Stimulated activated CD8-positive, alpha-beta memory T cell treated with anti-CD3 and anti-CD28 coated beads, Interleukin-7, amount 100 ng/mL, for 48 hours (primary cell): ENCODE results near the gene USP25.

Source experiments
- DNase-seq, 2 donors: peaks; one replicate each; pipeline ENCODE4 v3.0.0-alpha.2; 2020; ENCODE audit warnings: low read depth in 1 of 2; ENCODE audit errors: extremely low read depth in 1 of 2

USP25 gene, protein sequence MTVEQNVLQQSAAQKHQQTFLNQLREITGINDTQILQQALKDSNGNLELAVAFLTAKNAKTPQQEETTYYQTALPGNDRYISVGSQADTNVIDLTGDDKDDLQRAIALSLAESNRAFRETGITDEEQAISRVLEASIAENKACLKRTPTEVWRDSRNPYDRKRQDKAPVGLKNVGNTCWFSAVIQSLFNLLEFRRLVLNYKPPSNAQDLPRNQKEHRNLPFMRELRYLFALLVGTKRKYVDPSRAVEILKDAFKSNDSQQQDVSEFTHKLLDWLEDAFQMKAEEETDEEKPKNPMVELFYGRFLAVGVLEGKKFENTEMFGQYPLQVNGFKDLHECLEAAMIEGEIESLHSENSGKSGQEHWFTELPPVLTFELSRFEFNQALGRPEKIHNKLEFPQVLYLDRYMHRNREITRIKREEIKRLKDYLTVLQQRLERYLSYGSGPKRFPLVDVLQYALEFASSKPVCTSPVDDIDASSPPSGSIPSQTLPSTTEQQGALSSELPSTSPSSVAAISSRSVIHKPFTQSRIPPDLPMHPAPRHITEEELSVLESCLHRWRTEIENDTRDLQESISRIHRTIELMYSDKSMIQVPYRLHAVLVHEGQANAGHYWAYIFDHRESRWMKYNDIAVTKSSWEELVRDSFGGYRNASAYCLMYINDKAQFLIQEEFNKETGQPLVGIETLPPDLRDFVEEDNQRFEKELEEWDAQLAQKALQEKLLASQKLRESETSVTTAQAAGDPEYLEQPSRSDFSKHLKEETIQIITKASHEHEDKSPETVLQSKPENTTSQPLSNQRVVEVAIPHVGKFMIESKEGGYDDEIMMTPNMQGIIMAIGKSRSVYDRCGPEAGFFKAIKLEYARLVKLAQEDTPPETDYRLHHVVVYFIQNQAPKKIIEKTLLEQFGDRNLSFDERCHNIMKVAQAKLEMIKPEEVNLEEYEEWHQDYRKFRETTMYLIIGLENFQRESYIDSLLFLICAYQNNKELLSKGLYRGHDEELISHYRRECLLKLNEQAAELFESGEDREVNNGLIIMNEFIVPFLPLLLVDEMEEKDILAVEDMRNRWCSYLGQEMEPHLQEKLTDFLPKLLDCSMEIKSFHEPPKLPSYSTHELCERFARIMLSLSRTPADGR

GRCh38 chr21:15729674-15730483 lies at the start of gene USP25:
USP25 (plus strand) TSS chr21:15729982; CDS start chr21:15730394, 412 bp downstream.
- peak; percentile 65 to 71 for DNase-seq

DNA sequence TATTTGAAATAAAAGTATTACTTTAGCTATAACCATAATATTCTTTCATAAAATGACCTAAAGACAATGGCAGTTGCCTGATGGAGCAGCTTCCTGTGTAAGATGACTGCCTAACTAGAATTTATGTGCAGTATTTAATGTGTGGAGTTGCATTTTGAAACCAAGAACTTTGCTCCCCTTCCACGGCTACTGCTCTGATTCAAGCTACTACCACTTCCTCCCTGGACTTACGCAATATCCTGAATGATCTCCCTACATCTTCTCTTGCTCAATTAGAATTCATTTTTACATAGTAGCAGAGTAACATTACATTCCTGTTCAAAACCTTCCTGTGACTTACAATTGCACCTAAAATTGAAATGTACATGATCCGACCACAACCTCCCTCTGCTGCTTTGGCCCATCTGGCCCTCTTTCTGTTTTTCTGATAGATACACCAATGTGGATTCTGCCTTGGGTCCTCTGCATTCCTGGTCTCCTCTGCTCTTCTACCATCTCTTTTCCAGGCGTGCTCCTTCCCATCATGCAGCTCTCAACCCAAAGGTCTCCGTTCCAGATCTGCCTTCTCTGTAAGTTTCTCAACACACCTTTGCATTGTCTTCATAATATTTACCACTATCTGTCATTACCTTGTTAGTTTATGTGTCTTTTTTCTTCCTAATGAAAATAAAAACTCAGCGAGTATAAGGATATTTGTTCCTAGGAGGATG lies 47.4 kb upstream of the USP25 start:
- DNase-seq = no peak

DNA sequence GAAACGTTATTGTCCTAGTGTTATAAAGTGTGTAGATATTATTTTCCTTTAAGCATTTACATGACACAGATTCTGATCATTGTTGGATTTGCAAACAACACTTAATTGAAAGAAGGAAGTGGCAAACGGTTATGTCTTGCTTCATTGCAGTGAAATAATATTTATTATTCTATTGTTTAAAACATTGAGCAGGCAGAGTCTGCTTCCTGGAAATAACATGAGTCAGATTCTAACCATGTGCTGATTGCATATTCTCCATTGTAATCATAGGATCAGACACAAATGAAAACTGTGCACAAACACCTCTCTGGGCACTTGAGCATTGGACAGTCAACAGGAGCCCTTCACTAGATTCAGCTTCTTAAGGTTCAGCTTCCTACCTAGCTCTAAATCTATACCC lies 46.8 kb upstream of the USP25 start:
- DNase-seq = no peak

DNA sequence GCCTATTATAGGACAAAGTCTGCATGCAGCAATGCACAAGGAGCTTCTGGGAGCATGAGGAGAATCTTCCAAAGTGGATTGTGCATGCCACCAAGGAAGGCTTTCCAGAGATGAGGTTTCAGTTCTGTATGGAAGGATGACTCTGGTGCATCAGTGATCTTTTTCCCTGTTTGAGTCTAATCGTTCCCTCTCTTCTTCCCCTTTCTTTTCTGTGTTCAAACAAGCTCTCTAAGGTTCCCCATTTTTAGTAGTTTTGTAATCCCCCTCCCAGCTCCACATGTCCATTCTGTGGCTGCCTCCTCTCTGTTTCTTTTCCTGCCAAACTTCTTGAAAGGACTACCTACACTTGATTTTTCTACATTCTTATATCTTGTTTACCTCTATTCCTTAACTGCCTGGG lies 43.3 kb upstream of the USP25 start:
- DNase-seq = no peak

GRCh38 chr21:15687208-15687607 lies 42.6 kb upstream of the USP25 start:
- DNase-seq = no peak

DNA sequence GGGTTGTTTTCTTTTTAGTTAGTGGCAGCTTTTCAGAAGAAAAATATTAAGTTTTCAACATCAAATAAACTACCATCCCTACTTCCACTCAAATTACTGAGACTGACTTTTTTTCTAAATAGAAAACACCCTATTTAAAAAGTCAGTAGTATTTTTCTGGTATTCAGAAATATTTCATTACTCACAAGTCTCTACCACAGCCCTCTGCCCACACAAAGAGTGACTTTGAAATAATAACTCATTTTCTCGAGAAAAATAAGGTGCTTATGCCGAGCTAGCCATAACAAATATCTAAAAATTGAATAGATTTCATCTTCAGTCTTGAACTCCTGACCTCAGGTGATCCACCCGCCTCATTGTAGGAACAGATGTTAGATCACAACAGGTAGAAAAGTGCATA lies 41.8 kb upstream of the USP25 start:
- DNase-seq = no peak

- DNase-seq = no peak
Measured at GRCh38 chr21:15688809-15689208, 41.0 kb upstream of the USP25 start.

DNA sequence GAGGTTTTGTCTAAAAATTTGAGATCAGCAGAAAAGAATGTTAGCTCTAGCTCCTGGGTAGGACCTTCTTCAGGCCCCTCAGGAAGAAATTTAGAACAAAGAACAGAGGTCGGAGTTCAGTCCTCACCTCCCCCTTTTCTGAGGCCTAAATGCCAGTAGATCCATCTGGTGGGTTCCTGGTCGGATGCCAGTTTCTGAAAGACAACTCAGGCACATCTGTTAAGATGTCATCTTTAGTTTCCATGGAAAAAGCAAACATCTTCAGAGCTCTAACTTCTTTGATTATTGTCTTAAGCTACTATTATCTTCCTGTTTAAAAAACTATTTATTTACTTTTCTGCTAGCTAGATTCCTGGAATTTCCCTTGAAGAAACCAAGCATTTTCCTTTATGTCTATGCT lies 37.1 kb upstream of the USP25 start:
- no peak for DNase-seq

- no peak for DNase-seq
Measured at GRCh38 chr21:15695241-15695640, 34.5 kb upstream of the USP25 start.

GRCh38 chr21:15701830-15702229 lies 28.0 kb upstream of the USP25 start:
- no peak for DNase-seq

DNA sequence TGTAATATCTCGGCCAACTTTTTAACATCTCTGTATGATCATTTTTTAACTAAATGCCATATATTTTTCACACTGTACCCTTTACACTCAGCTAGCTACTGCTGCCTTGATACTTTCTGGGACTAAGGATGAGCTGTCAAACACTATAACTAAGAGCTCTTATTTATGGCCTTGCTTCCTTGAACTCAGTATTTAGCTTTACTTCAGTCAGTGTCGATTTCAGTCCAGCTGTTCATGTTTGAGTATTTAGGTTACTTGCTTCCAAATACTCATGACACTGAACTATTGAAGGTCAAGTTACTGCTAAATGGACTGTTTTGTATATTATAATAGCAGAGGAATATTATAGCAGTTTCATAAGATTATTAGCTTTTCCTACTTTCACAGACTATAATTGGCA lies 25.9 kb upstream of the USP25 start:
- no peak for DNase-seq

DNA sequence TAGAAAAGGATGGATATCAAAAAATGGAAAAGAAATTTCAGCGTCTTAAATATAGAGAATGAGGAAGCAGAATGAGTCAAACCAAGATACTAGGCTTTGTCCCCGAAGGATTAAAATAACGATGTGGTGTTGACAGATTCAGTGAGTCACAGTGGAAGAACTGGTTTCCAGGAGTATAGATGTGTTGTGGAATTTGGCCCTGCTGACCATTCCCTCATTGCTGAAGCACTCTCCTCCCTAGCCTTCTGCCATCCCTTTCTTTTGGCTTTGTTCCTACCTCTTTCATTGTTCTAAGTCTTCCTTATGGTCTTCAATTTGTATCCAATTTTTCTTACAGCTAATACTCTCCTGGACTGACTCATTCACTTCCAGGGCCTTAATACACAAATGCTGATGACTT lies 23.1 kb upstream of the USP25 start:
- no peak for DNase-seq

DNA sequence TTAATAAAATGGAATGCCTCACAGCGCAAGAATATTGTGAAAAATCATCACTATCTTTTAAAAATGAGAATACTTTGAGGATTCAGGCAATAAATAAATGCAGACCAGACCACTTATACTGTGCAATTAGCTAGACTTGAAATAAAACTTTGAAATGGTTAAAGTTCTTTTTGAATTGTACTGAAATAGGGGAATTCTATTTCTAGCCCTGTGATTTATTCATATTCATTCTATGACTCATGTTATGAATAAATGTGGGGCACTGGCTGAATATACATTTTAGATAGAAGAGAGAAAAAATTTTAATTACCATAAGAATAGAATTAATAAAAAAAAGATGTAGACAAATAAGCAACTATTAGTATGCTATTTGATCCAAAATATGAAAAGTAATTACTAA lies 16.4 kb upstream of the USP25 start:
- no peak for DNase-seq

GRCh38 chr21:15718711-15719110 lies 11.1 kb upstream of the USP25 start:
- DNase-seq = no peak

DNA sequence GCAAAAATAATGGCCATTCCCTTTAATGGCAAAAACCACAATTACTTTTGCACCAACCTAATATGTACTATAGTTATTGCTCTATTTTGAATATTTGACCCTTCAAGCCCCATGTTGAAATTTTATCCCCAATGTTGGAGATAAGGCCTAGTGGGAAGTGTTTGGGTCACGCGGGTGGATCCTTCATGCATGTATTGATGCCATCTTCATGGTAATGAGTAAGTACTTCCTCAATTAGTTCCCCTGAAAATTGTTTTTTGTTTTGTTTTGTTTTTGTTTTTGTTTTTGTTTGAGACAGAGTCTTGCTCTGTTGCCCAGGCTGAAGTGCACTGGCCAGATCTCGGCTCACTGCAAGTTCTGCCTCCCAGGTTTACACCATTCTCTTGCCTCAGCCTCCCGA lies 9.8 kb upstream of the USP25 start:
- DNase-seq = no peak

- no peak for DNase-seq
Measured at GRCh38 chr21:15722591-15723324, 7.0 kb upstream of the USP25 start.

DNA sequence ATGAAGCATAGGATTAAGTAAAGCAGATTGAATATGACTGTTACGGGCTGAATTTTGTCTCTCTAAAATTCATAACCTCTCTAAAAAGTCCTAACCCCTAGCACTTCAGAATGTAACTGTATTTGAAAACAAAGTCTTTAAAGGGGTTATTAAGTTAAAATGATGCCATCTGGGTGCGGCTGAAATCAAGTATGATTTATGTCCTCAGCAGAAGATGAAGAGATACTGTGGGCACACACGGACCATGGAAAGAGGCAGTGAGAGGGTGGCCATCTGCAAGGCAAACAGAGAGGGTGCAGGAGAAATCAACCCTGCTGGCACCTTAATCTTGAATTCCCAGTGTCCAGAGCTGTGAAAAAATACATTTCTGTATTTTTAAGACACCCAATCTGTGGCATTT lies 3.8 kb upstream of the USP25 start:
- no peak for DNase-seq

- no peak for DNase-seq
Measured at GRCh38 chr21:15728046-15728445, 1.7 kb upstream of the USP25 start.

DNA sequence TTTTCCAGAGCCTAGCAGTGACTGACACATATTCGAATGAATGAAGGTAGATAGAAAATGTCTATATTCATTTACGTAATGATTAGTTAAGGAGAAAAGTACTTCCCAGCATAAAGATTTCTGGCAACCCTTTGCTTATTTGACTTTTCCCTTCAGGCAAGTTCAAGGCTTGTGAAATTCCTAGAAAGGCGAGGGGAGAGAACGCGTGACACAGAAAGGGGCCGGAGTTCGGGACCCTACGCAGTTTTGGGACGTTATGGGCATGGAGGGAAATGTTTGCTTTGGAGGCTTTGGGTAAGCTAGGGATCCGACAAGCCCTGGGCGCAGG lies 472 bp upstream of the USP25 start:
- no peak for DNase-seq
